Measurements from ENCODE around the gene BOK. TPM values are rescaled to one million over a fixed set of nuclear protein-coding genes. Genes with fewer than 3 reads are reported as not detected.
"Not testable (repeated sequence)": the region's sequence is repeated elsewhere in the genome, so short reads cannot be mapped to it uniquely, and the experiment has no call there.

Gene BOK, protein sequence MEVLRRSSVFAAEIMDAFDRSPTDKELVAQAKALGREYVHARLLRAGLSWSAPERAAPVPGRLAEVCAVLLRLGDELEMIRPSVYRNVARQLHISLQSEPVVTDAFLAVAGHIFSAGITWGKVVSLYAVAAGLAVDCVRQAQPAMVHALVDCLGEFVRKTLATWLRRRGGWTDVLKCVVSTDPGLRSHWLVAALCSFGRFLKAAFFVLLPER
- 10 to 100 TPM; 20.0 to 26.6 (median 23.1) TPM for polyA plus RNA-seq (ENCODE audit: insufficient read length in 4 of 4)

DNA sequence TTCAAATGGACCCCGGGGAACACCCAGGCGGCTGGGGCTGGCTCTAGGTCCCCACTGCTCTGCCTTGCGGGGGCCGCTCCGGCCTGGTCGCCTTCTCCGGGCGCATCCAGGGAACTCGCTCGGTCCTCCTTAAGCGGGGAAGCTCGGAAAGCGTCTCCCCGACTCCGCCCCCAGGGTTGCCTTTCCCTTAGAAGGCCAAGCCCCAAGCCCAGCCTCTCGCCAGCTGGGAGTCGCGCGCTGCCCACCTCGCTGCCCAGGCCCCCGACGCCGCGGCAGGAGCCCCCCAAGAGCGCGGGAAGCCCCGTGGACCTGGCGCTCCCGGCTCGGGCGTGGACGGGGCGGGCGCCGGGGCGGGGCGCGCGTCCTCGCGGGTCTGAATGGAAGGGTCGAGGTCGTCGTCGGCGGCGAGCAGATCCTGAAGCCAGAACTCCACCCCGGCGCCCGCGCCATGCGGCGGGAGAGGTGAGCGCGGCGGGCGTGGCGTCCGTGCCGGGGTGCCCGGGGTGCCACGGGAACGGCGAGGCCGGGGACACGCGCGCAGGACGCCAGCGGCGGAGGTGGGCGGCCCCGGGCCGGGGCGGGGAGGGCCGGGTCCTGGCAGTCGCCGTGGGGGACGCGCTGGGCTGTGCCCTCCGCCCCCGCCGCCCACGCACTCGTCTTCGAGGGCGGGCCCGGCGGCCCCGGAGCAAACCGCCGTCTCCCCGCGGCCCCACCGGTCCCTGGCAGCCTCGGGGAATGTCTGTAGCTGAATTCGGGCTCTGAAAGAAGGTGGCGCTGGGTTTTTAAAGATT lies at the start of gene BOK:
TSS of gene BOK (plus strand) at position 214 of the 791 bp plus-strand sequence. CDS start 739 bp downstream, outside the sequence.
- no peak for DNase-seq (ENCODE audit: low read depth in 4 of 4, low spot score in 3 of 4)

DNA sequence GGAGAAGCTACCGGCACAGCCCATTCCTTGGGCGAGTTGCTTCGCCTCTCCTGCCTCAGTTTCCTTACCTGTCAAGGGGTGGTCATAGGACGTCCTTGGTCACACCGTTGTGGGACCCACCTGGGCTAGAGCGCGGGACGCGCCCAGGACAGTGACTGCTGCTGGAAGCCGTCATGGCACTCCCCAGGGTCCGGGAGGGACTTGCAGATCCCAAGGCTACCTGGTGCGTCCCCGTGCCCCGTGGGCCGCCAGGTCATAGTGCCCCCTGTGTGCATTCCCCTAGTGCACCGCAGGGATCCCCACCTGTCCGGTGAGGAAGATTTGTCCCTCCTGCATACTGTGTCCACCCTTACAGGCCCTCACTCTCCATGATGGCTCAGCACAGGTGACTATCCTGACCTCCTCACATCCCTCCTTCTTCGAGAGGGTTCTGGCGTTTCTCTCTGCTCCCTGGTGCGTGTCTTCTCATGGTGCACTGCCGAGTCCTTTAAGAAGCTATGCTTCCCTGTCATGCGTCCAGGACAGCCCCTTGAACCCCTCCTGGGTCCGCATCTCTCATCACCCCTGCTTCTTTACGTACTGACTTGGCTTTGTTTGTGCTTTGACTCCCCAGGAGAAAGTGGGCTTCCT lies 49.3 kb upstream of the BOK start:
- DNase-seq (ENCODE audit: low read depth in 4 of 4, low spot score in 3 of 4): no peak

DNA sequence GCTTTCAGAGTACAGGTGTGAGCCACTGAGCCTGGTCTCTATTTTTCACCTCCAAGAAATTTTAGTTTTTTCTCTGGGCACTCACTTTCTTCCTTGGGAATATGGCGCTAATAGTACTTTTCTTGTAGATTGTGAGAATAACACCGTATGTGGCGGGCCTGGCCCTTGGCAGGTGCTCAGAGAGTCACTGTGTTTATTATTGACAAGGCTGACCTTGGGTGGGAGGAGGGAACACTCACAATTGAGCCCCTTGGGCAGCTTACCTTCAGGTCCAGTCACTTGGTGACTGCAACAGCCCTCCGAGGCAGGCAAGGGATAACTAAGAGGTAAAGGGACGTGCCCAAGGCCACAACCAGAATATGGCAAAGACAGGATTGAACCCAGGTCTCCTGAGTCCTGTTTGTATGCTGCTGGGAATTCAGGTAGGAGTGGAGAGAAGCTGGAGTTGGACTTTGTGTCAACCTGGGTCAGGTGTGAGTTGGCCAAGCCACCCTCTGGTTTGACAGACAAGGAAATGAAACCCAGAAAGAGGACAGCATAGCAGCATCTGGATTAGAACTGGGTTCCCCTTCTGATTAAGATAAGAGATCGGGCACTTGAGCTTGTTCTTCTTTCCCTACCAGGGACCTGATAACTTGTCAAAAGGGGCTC lies 47.3 kb upstream of the BOK start:
- DNase-seq (ENCODE audit: low read depth in 4 of 4, low spot score in 3 of 4): no peak

DNA sequence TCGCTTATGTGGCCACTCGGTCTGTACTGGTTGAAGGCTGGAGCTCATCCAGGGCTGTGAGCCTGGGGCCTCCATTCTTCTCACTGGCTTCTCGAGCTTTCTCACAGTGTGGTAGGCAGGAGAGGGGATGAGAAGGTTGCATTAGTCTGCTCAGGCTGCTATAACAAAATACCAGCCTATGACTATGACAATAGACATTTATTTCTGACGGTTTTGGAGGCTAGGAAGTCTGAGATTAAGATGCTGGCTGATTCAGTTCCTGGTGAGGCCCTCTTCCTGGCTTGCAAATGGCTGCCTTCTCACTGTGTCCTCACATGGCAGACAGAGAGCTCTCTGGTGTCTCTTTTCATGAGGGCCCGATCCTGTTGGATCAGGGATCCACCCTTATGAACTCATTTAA lies 44.0 kb upstream of the BOK start:
- no peak for DNase-seq (ENCODE audit: low read depth in 4 of 4, low spot score in 3 of 4)

DNA sequence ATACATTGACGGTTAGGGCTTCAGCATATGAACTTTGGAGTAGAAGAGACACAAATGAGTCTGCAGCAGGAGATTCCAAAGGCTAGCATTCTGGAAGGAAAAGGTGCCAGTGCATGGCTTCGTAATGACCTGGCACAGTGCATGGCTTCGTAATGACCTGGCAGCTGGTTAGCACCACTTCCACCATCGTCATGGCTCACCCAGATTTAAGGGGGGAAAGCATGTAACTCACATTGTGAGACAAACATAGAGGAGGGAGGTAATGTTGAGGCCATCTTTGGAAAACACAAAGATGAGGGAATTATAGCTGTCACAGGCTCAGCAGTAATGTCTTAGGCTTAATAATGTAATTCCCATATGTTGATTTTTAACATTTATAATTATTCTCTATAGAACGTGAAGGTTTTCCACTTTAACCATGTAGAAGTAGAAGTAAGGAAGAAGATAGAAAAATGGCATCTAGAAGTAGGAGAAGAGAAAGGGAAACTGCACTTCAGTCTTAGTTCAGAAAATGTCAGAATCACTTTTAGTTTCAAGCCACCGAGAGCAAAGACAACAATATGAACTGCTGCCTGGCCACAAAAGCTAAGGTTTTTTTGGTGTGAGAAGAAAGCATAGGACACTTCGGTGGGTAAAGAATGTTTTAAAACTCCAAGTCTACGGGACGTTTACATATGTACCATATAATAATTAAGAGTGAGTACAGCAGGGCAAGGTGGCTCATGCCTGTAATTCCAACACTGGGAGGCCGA lies 43.4 kb upstream of the BOK start:
- DNase-seq (ENCODE audit: low read depth in 4 of 4, low spot score in 3 of 4): no peak

DNA sequence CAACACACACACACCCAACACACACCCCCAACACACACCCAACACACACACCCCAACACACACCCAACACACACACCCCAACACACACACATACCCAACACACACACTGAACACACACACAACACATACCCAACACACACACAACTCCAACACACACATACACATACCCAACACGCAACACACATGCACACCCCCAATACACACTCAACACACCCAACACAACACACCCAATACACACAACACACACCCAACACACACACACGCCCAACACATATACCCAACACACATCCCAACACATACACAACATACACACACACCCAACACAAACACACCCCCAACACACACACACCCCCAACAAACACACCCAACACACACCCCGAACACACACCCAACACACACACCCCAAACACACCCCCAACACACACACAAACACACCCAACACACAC lies 42.0 kb upstream of the BOK start:
- no peak for DNase-seq (ENCODE audit: low read depth in 4 of 4, low spot score in 3 of 4)

DNA sequence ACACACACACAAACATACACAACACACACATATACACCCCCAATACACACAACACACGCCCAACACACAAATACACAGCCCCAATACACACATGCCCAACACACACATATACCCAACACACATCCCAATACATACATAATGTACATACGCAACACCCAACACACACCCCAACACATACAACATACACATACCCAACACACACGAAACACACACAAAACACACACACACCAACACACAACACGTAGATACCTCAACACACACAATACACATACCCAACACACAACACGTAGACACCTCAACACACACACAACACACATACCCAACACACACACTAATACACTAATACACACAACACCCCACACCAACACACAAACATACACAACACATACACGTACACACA lies 41.2 kb upstream of the BOK start:
- DNase-seq (ENCODE audit: low read depth in 4 of 4, low spot score in 3 of 4): no peak

- DNase-seq (ENCODE audit: low read depth in 4 of 4, low spot score in 3 of 4): no peak
Measured at GRCh38 chr2:241519669-241520068, 38.9 kb upstream of the BOK start.

DNA sequence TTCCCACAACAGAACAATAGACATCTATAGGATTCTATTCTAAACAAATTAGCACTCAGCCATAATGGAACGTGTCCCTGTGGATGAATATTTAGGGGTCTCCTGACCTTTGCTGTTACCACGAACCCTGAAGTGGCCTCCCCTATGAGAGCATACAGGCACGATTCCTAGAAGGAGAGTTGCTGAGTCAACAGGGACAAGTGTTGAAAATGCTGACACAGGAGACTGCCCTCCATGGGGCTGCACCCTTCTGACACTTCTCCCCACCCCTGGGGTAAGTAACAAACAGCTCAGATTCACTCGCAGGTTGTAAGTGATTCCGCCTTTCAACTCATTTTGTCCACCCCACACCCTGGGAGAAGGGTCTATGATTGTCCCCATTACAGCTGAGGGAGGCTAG lies 36.1 kb upstream of the BOK start:
- no peak for DNase-seq (ENCODE audit: low read depth in 4 of 4, low spot score in 3 of 4)

DNA sequence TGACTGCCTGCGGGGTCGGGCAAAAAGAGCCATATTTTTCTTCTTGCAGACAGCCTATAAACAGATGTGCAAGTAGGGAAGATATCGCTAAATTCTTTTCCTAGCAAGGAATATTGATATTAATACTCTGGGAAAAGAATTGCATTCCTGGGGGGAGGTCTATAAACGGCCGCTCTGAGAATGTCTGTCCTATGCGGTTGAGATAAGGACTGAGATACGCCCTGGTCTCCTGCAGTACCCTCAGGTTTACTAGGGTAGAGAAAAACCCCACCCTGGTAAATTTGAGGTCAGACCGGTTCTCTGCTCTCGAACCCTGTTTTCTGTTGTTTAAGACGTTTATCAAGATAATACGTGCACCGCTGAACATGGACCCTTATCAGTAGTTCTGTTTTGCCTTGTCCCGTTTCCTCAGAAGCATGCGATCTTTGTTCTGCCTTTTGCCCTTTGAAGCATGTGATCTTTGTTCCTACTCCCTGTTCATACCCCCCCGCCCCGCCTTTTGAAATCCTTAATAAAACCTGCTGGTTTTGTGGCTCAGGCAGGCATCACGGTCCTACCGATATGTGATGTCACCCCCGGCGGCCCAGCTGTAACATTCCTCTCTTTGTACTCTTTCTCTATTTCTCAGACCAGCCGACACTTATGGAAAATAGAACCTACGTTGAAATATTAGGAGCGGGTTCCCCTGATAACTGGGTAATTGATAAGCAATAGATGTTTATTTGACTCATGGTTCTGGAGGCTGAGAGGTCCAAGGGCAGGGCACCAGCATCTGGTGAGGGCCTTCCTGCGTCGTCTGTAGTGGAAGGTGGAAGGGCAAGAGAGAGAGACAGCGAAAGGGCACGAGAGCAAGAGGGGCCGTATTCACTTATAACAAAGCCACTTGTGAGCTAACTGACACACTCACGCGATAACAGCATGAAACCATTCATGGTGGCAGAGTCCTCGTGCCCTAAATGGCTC lies 32.4 kb upstream of the BOK start:
- DNase-seq (ENCODE audit: low read depth in 4 of 4, low spot score in 3 of 4): not testable (repeated sequence)

DNA sequence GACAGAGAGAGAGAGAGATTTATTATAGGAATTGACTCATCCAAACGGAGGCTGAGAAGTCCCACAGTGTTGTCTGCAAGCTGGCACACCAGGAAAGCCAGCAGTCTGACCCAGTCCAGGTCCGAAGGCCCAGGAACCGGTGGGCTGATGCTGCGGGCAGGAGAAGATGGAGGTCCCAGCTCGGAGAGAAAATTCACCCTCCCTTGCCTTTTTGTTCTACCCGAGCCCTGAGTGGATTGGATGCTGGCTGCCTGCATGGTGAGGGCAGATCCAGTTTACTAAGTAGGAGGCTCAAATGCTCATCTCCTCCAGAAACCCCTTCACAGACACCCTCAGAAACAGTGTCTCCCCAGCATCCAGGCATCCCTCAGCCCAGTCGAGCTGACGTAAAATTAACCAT lies 28.0 kb upstream of the BOK start:
- DNase-seq (ENCODE audit: low read depth in 4 of 4, low spot score in 3 of 4): no peak

DNA sequence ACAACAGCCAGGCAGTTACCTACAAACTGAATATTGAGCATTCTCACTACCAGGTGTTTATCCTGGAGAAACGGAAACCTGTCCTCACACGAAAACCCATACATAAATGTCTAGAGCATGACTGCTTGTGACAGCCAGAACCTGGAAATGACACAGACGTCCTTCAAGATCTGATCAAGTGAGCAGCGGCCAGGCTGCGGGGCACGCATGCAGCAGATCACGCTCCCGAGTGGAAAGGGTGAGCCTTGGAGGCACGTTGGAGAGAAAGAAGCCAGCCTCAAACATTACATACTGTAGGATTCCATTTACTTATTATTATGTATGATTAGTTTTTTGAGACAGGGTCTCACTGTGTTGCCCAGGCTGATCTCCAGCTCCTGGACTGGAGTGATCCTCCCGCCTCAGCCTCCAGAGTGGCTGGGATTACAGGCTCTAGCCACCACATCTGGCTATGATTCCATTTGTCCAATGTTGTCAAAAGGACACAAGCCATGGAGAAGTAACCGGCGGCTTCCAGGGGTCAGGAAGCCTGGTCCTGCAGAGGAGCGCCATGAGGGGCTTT lies 27.3 kb upstream of the BOK start:
- no peak for DNase-seq (ENCODE audit: low read depth in 4 of 4, low spot score in 3 of 4)

- DNase-seq (ENCODE audit: low read depth in 4 of 4, low spot score in 3 of 4): no peak
Measured at GRCh38 chr2:241532168-241532567, 26.4 kb upstream of the BOK start.

GRCh38 chr2:241532733-241533601 lies 25.6 kb upstream of the BOK start:
- DNase-seq (ENCODE audit: low read depth in 4 of 4, low spot score in 3 of 4): no peak

- no peak for DNase-seq (ENCODE audit: low read depth in 4 of 4, low spot score in 3 of 4)
Measured at GRCh38 chr2:241534293-241534692, 24.3 kb upstream of the BOK start.

DNA sequence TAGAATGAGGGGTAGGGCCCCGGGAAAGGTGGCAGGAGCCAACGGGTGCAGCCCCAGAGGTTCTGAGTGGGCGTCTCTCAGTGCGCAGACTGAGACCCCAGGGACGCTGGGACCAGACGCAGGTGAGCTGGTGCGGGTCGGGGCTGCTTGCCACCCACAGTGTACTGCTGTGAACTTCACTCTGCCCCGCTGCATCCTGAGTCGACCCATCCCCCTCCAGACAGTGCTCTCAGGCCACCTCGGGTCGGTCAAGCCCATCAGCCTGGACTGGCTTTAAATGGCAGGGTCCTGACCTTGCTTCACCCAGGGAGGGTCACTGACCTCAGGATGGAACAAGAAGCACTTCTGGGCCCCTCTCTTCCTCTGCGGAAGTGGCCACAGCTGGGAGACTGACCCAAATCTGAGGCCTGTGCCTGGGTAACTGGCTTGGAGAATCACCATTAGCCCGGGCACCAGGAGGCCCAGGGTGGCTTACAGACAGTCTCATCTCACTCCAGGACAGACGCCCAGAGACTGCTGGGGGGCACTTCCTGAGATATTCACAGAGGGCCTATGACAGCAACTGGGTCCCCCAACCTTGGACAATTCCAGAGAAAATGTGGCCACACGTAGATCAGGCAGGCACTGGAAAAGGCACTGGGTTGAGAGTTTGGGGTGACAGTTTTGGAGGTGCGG lies 23.7 kb upstream of the BOK start:
- DNase-seq (ENCODE audit: low read depth in 4 of 4, low spot score in 3 of 4): no peak

- no peak for DNase-seq (ENCODE audit: low read depth in 4 of 4, low spot score in 3 of 4)
Measured at GRCh38 chr2:241535871-241536655, 22.5 kb upstream of the BOK start.

Data from left renal pelvis (tissue), 4 donors.